Small intestine (tissue), 7 donors: Measurements from ENCODE around the gene PRXL2A. TPM values are rescaled to one million over a fixed set of nuclear protein-coding genes. Genes with fewer than 3 reads are reported as not detected.
"Not testable (repeated sequence)": the region's sequence is repeated elsewhere in the genome, so short reads cannot be mapped to it uniquely, and the experiment has no call there.

Experiments
- DNase-seq, 2 donors: peaks; one replicate each; pipeline versions ENCODE4 v3.0.0 to v3.0.0-alpha.2; 2013
- FAIRE-seq: peaks from 2 replicates; lab custom pipeline; 2012; peaks lifted over from hg19 to GRCh38; lab: Jason Lieb, UNC
- H3K27ac ChIP-seq, 3 donors: one replicate each; pipeline ENCODE4 v1.5.1; 2013; ENCODE audit warnings: low read length in 2 of 3, mild to moderate bottlenecking in 2 of 3, control low read depth in 1 of 3, inconsistent platforms in 1 of 3, low read depth in 1 of 3, moderate library complexity in 1 of 3
- H3K27me3 ChIP-seq, 3 donors: one replicate each; pipeline ENCODE4 v1.6.1; 2013; ENCODE audit warnings: low read length in 3 of 3, inconsistent platforms in 1 of 3; ENCODE audit not compliant: control insufficient read depth in 3 of 3, insufficient read depth in 3 of 3
- H3K36me3 ChIP-seq, 3 donors: one replicate each; pipeline ENCODE4 v1.6.1; 2013; ENCODE audit warnings: low read length in 3 of 3, inconsistent platforms in 1 of 3, low read depth in 1 of 3, mild to moderate bottlenecking in 1 of 3, moderate library complexity in 1 of 3; ENCODE audit not compliant: control insufficient read depth in 3 of 3, insufficient read depth in 2 of 3
- H3K4me1 ChIP-seq, 3 donors: one replicate each; pipeline ENCODE4 v1.6.1; 2013; ENCODE audit warnings: low read length in 2 of 3, inconsistent platforms in 1 of 3, low read depth in 1 of 3, mild to moderate bottlenecking in 1 of 3, moderate library complexity in 1 of 3; ENCODE audit not compliant: control insufficient read depth in 3 of 3, insufficient read depth in 2 of 3
- H3K4me3 ChIP-seq, 3 donors: one replicate each; pipeline ENCODE4 v1.5.1; 2013; ENCODE audit warnings: low read length in 3 of 3, control low read depth in 1 of 3, inconsistent platforms in 1 of 3, low read depth in 1 of 3, mild to moderate bottlenecking in 1 of 3, moderate library complexity in 1 of 3
- H3K9me3 ChIP-seq, 2 donors: one replicate each; pipeline ENCODE4 v1.6.1; 2013; ENCODE audit warnings: low read depth in 1 of 2, low read length in 1 of 2; ENCODE audit not compliant: control insufficient read depth in 2 of 2, insufficient read depth in 1 of 2
- WGBS, 3 donors: extraction: QIAGEN DNeasy Blood & Tissue Kit; methylation state at CpG; one replicate each; pipeline ENCODE4 v1.1.7; 2013; 5-methylcytosine and 5-hydroxymethylcytosine counted together
- polyA plus RNA-seq, 4 donors: library from polyadenylated mRNA; stranded (reverse) in 3 of 4; unstranded in 1 of 4; fragments of 200-250 nt in 3 of 4; fragments of 120-200 nt in 1 of 4; gene quantifications; one replicate each; pipeline versions ENCODE4 v1.2.1 to v1.2.3, GENCODE V29; 2013
- donor health status: healthy with polysubstance abuse.
- donor health status: control.
- donor health status: control.
- donor health status: Bipolar disorder and iron deficiency.
- donor health status: healthy.

Gene PRXL2A
- polyA plus RNA-seq, 4 donors: 40.9 to 144 (median 56.9) TPM

GRCh38 chr10:80474597-80474910 is 66.2 kb downstream of the PRXL2A start:
- Histone ChIP-seq H3K27ac (no peak overlapping the region), H3K27me3 (no peaks in the 10 kb centered on the region), H3K4me3 (no peak overlapping the region), H3K36me3 (peaks cover 0 to 52% (median 4%) of the 10 kb centered on the region in 3 donors), H3K4me1 (peaks cover 2 to 5% (median 3%) of the 10 kb centered on the region in 3 donors), H3K9me3 (peaks cover 0 to 16% of the 10 kb centered on the region in 2 donors)
- no peak for FAIRE-seq
- WGBS, 3 donors: 69 to 78% (median 72%) methylated on average over 2 of the region's 2 CpGs
- DNase-seq: no peak

- peaks cover 0 to 52% (median 4%) of the 10 kb centered on the region in 3 donors for H3K36me3 ChIP-seq
- DNase-seq: no peak
- peaks cover 0 to 16% of the 10 kb centered on the region in 2 donors for H3K9me3 ChIP-seq
- H3K4me1 ChIP-seq: peaks cover 2 to 5% (median 3%) of the 10 kb centered on the region in 3 donors
- H3K27ac ChIP-seq: no peak overlapping the region
- H3K27me3 ChIP-seq: no peaks in the 10 kb centered on the region
- 72 to 77% (median 77%) methylated on average over 3 of the region's 3 CpGs for WGBS, 3 donors
- H3K4me3 ChIP-seq: no peak overlapping the region
- no peak for FAIRE-seq
These were observed 66.6 kb downstream of the PRXL2A start for GRCh38 chr10:80474941-80475340.

- WGBS, 3 donors: 96 to 97% (median 96%) methylated on average over 7 of the region's 7 CpGs
- DNase-seq: not testable (repeated sequence)
These were observed 67.3 kb downstream of the PRXL2A start for GRCh38 chr10:80475641-80476040.

GRCh38 chr10:80476685-80477084 is 68.3 kb downstream of the PRXL2A start:
- no peak overlapping the region for H3K27ac ChIP-seq
- no peak overlapping the region for H3K4me3 ChIP-seq
- peaks cover 0 to 16% of the 10 kb centered on the region in 2 donors for H3K9me3 ChIP-seq
- FAIRE-seq (no peak), DNase-seq (no peak)
- H3K4me1 ChIP-seq: peaks cover 2 to 5% (median 3%) of the 10 kb centered on the region in 3 donors
- no peaks in the 10 kb centered on the region for H3K27me3 ChIP-seq
- WGBS, 3 donors: 96 to 100% (median 100%) methylated on average over 1 of the region's 1 CpG
- peaks cover 0 to 36% (median 4%) of the 10 kb centered on the region in 3 donors for H3K36me3 ChIP-seq

More at GRCh38 chr10:80475641-80476040, 67.3 kb downstream of the PRXL2A start:
- not testable (repeated sequence) for H3K4me1 ChIP-seq, H3K4me3 ChIP-seq, H3K27ac ChIP-seq, FAIRE-seq, H3K27me3 ChIP-seq
- Histone ChIP-seq H3K9me3 (peaks cover 0 to 16% of the 10 kb centered on the region in 2 donors), H3K36me3 (peaks cover 0 to 46% (median 4%) of the 10 kb centered on the region in 3 donors)

- no peak for DNase-seq
- no peak overlapping the region for H3K27ac ChIP-seq
- H3K9me3 ChIP-seq: peaks cover 0 to 16% of the 10 kb centered on the region in 2 donors
- WGBS, 3 donors: 86 to 89% (median 88%) methylated on average over 2 of the region's 2 CpGs
- no peaks in the 10 kb centered on the region for H3K27me3 ChIP-seq
- no peak overlapping the region for H3K4me3 ChIP-seq
- no peak for FAIRE-seq
- H3K36me3 ChIP-seq: peaks cover 0 to 32% (median 4%) of the 10 kb centered on the region in 3 donors
- peaks cover 2 to 5% (median 3%) of the 10 kb centered on the region in 3 donors for H3K4me1 ChIP-seq
These were observed 69.5 kb downstream of the PRXL2A start for GRCh38 chr10:80477813-80478212.

- Histone ChIP-seq H3K36me3 (peaks cover 0 to 22% (median 0%) of the 10 kb centered on the region in 3 donors), H3K9me3 (peaks cover 0 to 16% of the 10 kb centered on the region in 2 donors)
- H3K4me1 ChIP-seq, H3K27ac ChIP-seq, H3K27me3 ChIP-seq, FAIRE-seq, H3K4me3 ChIP-seq, DNase-seq: not testable (repeated sequence)
- 91 to 96% (median 93%) methylated on average over 6 of the region's 6 CpGs for WGBS, 3 donors
These were observed 72.0 kb downstream of the PRXL2A start for GRCh38 chr10:80480373-80480772.

- no peak overlapping the region for H3K27ac ChIP-seq
- WGBS, 3 donors: 92 to 97% (median 95%) methylated on average over 5 of the region's 5 CpGs
- H3K27me3 ChIP-seq: no peaks in the 10 kb centered on the region
- no peak overlapping the region for H3K4me3 ChIP-seq
- peaks cover 0 to 11% (median 8%) of the 10 kb centered on the region in 3 donors for H3K4me1 ChIP-seq
- FAIRE-seq: no peak
- no peak for DNase-seq
- peaks cover 0 to 16% of the 10 kb centered on the region in 2 donors for H3K9me3 ChIP-seq
- H3K36me3 ChIP-seq: peaks cover 0 to 22% (median 0%) of the 10 kb centered on the region in 3 donors
These were observed 72.5 kb downstream of the PRXL2A start for GRCh38 chr10:80480852-80481251.

GRCh38 chr10:80484243-80484642 is 75.9 kb downstream of the PRXL2A start:
- no peak overlapping the region for H3K4me3 ChIP-seq
- peaks cover 2 to 20% (median 2%) of the 10 kb centered on the region in 3 donors for H3K36me3 ChIP-seq
- DNase-seq (no peak), FAIRE-seq (no peak)
- peaks cover 0 to 15% (median 8%) of the 10 kb centered on the region in 3 donors for H3K4me1 ChIP-seq
- no peak overlapping the region for H3K27ac ChIP-seq
- WGBS, 3 donors: 67 to 83% (median 81%) methylated on average over 6 of the region's 6 CpGs
- H3K27me3 ChIP-seq: no peaks in the 10 kb centered on the region
- H3K9me3 ChIP-seq: no peaks in the 10 kb centered on the region

- FAIRE-seq (no peak), DNase-seq (no peak)
- Histone ChIP-seq H3K27ac (no peak overlapping the region), H3K36me3 (peaks cover 3 to 24% (median 6%) of the 10 kb centered on the region in 3 donors), H3K9me3 (no peaks in the 10 kb centered on the region), H3K4me1 (peaks cover 0 to 15% (median 8%) of the 10 kb centered on the region in 3 donors), H3K27me3 (no peaks in the 10 kb centered on the region), H3K4me3 (no peak overlapping the region)
These were observed 76.3 kb downstream of the PRXL2A start for GRCh38 chr10:80484676-80485075.
